GM06990 (cell line): Measurements from ENCODE around the gene FRY.

Experiments
- DNase-seq: peaks from one replicate; pipeline ENCODE4 v3.0.0-alpha.2; 2011; ENCODE audit not compliant: insufficient read length; ENCODE audit errors: extremely low read depth
- H3K27me3 ChIP-seq: replicated peaks from 2 replicates; pipeline ENCODE4 v1.6.0; 2011; ENCODE audit warnings: low read length; ENCODE audit not compliant: control insufficient read depth, insufficient read depth
- H3K36me3 ChIP-seq: 2 replicates; pipeline ENCODE4 v1.5.1; 2011; ENCODE audit warnings: low read length; ENCODE audit not compliant: control insufficient read depth, insufficient read depth
- H3K4me3 ChIP-seq: replicated peaks from 2 replicates; pipeline ENCODE4 v1.5.1; 2011; ENCODE audit warnings: low read depth, mild to moderate bottlenecking, control low read depth, low read length
- TF ChIP-seq, protein P1 (sequence below): IDR thresholded peaks from 2 replicates; pipeline ENCODE4 v1.5.1; 2011; ENCODE audit warnings: low read length, control low read depth, mild to moderate bottlenecking, inconsistent platforms; ENCODE audit not compliant: insufficient read depth, poor library complexity, severe bottlenecking

FRY gene

DNA sequence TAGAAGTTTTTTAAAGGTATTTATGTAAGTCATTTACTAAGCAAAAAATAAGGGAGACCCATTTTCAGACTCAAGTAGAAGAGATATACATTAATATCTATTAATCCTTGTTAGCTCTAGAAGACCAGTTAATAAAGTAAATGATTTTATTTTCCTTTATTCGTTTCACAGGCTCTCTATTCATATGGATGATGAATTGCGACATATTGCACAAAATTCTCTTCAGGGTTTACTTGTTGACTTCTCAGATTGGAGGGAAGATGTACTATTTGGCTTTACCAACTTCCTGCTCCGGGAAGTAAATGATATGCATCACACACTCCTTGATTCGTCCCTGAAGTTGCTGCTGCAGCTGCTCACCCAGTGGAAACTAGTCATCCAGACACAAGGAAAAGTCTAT lies 139.3 kb downstream of the FRY start:
- no peaks in the 10 kb centered on the region for H3K36me3 ChIP-seq
- no peak overlapping the region for H3K4me3 ChIP-seq
- no peaks in the 10 kb centered on the region for H3K27me3 ChIP-seq
- no peak for DNase-seq
- TF ChIP-seq, protein P1, sequence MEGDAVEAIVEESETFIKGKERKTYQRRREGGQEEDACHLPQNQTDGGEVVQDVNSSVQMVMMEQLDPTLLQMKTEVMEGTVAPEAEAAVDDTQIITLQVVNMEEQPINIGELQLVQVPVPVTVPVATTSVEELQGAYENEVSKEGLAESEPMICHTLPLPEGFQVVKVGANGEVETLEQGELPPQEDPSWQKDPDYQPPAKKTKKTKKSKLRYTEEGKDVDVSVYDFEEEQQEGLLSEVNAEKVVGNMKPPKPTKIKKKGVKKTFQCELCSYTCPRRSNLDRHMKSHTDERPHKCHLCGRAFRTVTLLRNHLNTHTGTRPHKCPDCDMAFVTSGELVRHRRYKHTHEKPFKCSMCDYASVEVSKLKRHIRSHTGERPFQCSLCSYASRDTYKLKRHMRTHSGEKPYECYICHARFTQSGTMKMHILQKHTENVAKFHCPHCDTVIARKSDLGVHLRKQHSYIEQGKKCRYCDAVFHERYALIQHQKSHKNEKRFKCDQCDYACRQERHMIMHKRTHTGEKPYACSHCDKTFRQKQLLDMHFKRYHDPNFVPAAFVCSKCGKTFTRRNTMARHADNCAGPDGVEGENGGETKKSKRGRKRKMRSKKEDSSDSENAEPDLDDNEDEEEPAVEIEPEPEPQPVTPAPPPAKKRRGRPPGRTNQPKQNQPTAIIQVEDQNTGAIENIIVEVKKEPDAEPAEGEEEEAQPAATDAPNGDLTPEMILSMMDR, result no peak

DNA sequence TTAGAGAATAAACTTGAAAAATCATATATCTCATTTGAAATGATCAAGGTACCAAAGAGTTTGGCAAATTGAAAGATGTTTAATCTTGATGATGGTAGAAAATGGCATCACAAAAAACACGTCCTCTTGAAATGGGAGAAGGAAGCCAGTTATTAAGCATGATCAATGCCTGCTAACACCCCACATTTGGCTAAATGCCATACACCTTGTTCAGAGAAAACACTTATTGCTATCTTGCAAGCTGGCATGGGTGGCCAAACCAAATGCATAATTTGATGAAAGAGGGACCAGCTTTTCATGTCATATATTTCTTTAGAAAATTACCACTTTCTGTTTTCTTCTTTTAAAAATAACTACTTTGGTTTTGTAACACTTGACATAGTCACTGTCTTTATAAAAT lies 142.3 kb downstream of the FRY start:
- TF ChIP-seq, protein P1, result no peak
- Histone ChIP-seq H3K4me3 (no peak overlapping the region), H3K36me3 (no peaks in the 10 kb centered on the region), H3K27me3 (no peaks in the 10 kb centered on the region)
- no peak for DNase-seq

DNA sequence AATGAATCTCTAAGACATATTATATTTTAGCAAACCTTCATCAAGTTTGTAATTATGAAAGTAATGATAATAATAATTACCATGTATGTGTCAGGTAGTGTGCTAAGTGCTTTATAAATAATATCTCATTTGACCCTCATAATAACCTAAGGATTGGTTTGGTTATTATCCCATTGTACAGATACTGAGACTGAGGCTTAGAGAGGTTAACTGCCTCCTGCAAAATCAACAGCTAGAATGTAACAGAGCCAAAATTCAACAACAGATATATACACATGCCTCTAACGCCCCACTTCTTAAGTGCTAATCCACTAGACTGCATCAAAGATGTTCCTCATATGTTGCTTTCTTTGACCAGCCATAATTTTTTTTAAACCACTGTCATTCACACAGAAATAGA lies 142.8 kb downstream of the FRY start:
- H3K36me3 ChIP-seq, result no peaks in the 10 kb centered on the region
- TF ChIP-seq, protein P1, result no peak
- DNase-seq, result no peak
- H3K4me3 ChIP-seq, result no peak overlapping the region
- H3K27me3 ChIP-seq, result no peaks in the 10 kb centered on the region

DNA sequence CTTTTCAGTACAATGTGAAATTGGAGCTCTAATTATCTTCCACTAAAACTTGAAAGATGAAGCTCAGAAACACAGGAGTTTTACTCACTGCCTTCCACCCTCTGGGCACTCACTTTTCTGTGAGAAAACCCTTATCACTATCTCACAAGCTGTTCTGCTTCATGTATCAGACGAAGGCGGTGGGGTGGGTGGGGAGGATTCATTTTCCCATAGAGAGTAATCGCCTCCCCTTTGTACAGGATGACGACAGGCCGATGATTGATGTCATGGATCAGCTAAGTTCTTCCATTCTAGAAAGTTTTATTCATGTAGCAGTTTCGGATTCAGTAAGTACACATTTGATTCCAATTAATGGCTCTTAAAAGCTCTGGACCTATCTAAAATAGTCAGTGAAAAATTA lies 143.7 kb downstream of the FRY start:
- H3K36me3 ChIP-seq, result no peaks in the 10 kb centered on the region
- no peak for DNase-seq
- H3K4me3 ChIP-seq, result no peak overlapping the region
- no peaks in the 10 kb centered on the region for H3K27me3 ChIP-seq
- TF ChIP-seq, protein P1, result no peak

DNA sequence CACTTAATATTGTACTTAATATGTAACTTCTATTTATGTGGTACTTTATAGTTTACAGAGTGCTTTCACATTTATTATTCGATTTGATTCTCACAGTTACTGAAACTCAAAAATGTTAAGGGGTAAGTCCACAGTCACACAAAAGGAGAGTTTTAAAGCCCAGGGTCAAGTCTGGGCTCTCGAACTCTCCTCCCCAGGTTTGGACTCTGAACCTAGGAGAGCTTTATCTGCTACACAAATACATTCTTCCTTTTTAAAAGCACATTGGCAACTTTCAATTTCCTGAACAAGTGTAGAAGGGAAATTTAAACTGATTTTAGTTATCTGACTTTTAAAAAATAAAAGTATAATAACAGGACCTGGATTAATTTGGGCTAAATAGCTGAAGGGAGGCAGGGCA lies 144.4 kb downstream of the FRY start:
- no peaks in the 10 kb centered on the region for H3K36me3 ChIP-seq
- H3K27me3 ChIP-seq, result no peaks in the 10 kb centered on the region; the same call in 1 of the 2 replicates
- no peak for DNase-seq
- H3K4me3 ChIP-seq, result no peak overlapping the region
- TF ChIP-seq, protein P1, result no peak

DNA sequence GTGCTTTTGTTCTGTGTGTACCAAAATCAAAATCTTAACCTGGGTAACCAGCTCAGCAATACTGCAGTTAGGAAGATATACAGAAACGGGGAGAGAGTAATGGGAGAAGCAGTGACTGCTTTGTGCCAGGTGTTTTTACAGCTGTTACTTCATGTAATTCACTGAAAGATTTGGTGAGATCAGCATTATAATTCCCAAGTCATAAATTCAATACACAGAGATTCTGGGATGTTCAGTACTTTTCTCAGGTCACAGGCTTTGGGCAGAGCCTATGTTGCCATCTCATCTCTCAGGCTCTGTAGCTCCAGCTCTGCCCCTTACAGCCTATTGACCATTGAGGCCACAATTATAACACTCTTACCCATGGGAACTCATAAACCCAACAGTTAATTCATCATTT lies 145.1 kb downstream of the FRY start:
- no peak for DNase-seq
- TF ChIP-seq, protein P1, result no peak
- no peaks in the 10 kb centered on the region; the same call in 1 of the 2 replicates for H3K27me3 ChIP-seq
- H3K4me3 ChIP-seq, result no peak overlapping the region
- no peaks in the 10 kb centered on the region for H3K36me3 ChIP-seq
